ENCODE results near the gene EIF2S2.

EIF2S2 gene

DNA sequence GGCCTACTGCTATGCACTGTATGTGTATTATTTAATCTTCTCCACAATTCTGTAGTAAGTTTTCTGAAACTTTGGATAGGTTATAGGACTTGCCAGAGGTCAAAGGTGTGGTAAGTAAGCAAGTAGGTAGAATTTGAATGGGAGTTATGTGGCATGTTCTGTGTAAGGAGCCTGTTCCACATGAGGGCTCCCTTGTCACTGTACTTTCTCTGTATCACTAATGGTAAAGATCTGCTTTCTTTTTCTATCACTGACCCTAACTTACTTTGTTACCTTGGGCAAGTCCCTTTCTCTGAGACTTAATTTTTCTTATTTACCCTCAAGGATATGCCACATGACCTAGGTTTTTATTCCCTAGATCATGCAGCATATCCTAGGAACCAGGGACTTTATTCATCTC lies 50.3 kb downstream of the EIF2S2 start:
- DNase-seq: no peak

- no peak for DNase-seq
Observed at GRCh38 chr20:34060970-34061369, 51.1 kb downstream of the EIF2S2 start.

GRCh38 chr20:34058831-34059230 lies 53.2 kb downstream of the EIF2S2 start:
- no peak for DNase-seq

DNA sequence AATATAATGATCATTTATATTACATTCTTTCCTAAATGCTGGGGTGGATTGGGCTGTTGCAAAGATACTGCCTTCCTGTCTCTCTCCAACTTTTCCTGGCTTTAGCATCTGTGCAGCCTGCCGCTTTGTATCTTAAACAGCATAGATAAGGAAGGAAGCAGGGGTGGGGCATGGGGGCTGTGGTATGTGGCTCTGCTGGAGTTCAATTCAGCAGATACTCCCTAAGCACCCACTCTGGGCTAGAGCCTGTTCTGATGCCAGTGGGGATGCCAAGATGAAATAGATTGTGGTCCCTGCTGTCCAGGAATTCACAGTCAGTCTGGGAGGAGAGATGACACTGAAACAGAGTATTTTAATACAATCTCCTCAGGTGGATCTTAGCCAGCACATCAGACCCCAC lies 56.8 kb downstream of the EIF2S2 start:
- DNase-seq: no peak

DNA sequence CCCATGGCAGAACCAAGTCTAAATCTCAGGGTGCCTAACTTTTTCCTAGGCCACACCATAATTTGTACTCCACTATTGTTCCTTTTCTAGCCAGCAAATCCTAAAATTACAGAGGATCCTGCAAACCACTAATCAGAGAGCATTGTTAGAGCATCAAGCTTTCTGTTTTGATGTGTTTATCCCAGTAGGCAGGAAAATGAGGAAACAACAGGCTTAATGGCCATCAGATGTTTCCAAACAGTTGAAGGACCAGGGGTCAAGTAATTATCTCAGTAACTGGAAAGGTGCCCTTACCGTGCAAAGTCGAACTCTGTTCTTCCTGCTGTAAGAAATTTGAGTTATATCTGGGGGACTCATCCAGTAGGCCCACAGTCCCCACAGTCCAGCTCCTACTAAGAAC lies 59.6 kb downstream of the EIF2S2 start:
- DNase-seq: no peak

- no peak for DNase-seq
Observed at GRCh38 chr20:34049897-34050695, 61.9 kb downstream of the EIF2S2 start.

GRCh38 chr20:34049389-34049788 lies 62.7 kb downstream of the EIF2S2 start:
- DNase-seq: no peak

GRCh38 chr20:34047917-34048316 lies 64.1 kb downstream of the EIF2S2 start:
- no peak for DNase-seq

DNA sequence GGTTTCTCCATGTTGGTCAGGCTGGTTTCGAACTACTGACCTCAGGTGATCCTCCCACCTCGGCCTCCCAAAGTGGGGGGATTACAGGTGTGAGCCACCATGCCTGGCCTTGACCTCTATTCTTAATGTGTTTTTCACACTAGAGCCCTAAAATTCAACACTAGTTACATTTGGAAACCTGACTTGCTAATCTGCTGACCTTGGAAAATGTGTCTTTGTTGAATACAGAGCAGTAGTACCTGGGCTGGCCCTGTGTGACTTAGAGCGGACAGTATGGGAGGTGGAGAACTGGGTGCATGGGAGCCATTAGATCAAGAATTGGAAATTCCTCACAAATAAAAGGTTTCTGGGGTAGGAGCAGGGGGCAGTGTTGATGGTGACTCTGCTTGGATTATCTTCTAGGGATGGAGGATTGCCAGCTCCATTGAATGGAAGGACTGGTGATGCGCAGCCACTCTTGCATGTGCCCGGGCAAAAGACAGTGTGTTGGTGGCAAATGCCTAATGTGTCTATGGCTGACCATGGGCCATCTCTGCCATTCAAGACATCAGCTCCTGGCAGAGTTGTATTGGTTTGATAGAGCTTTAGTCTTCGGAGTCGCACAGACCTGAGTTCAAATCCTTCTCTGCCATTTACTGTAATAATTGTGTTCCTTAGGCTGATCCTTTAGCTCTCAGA lies 64.9 kb downstream of the EIF2S2 start:
- DNase-seq: no peak

DNA sequence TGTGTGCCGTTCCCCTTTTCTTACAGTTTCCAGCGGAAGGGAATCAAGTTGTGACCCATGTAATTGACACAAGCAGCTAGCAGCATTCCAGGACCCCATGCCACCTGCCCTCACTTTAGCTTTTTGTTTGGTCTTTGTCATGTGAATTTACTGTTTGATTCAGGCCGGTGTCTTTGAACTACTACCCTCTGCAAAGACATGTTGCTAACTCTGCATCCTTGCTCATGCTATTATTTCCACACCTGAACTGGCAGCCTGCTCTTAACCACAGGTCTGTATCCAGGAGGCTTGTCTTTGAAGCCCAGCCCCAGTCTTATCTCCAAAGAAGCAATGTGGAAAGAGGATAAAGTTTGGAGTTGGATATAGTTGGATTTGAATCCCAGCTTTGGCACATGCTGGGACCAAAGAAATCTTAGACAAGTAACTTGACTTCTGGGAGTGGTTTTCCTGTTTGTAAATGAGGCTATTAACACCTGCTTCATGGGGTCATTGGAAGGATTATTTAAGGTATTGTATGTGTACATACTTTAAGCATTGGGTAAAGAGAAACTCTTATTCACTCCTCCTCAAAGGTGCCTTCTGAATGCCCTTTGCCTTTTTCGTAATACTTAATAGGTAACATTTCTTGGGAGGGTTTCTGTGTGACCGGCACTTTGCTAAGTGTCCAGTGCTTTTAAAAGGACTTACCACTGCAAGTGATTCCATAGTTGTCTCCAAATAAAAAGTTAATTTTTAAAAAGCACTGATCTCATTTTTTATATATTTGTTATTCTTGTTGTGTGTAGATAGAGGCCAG lies 65.9 kb downstream of the EIF2S2 start:
- no peak for DNase-seq

DNA sequence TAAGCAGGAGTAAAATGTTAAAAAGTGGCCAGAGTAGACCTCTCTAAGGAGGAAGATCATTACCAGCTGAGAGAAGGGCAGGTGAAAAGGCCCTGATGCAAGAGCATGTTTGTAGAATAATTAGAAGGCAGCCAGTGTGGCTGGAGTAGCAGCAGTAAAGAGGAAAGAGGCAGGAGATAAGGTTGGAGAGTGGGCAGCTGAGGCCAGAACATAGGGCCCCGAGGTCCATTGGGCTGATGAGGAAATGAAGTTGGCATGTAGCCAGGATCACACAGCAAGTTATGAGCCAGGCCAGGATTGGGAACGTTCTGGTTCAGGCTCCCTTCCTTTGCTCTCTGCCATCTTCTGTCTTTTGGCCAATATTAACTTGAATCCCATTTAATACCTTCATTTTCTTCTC lies 66.7 kb downstream of the EIF2S2 start:
- no peak for DNase-seq

DNA sequence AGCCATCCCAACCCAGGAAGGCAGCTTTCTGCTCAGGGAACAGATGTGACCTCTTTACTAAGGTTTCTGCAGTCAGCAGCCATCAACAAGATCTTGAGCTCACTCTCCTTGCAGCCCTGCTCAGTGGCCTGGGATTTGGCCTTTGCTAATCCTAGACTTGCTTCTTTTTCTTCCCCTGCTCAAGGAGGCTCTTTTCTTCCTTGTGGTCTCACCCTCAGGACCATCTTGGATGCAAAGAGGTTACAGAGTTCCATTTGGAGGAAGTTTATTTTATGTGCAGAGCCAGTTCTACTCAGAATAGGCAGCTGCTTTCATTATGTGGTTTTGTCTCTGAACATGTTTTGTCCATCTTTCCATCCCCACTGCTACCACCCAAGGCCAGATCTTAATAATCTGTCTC lies 69.0 kb downstream of the EIF2S2 start:
- no peak for DNase-seq

- DNase-seq: no peak
Observed at GRCh38 chr20:34042262-34042661, 69.8 kb downstream of the EIF2S2 start.

- DNase-seq: no peak
Observed at GRCh38 chr20:34041226-34041625, 70.8 kb downstream of the EIF2S2 start.

GRCh38 chr20:34040300-34040995 lies 71.6 kb downstream of the EIF2S2 start:
- no peak for DNase-seq
